ENCODE results near the gene NUTM2G. TPM values are rescaled to one million over a fixed set of nuclear protein-coding genes. Genes with fewer than 3 reads are reported as not detected.
"Not testable (repeated sequence)": the region's sequence is repeated elsewhere in the genome, so short reads cannot be mapped to it uniquely, and the experiment has no call there.

NUTM2G gene
- polyA plus RNA-seq, 3 donors from 2014 or later, result 0.10 TPM; not detected in 2

DNA sequence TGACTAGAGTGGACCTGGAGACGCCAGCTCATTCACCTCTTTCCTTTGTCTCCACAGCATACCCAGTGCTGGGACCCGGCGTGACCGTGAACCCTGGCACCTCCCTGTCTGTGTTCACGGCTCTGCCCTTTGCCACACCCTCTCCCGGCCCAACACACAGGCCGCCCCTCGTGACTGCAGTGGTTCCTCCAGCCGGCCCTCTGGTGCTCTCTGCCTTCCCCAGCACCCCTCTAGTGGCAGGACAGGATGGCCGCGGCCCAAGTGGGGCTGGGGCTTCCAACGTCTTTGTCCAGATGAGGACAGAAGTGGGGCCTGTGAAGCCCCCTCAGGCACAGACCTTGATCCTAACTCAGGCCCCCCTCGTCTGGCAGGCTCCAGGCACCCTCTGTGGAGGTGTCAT, 3.0 kb downstream of the NUTM2G start:
- not testable (repeated sequence) for DNase-seq; H3K27ac Mint-ChIP-seq; H3K36me3 Mint-ChIP-seq; H3K9me3 Mint-ChIP-seq; H3K4me1 Mint-ChIP-seq; H3K4me3 Mint-ChIP-seq; H3K27me3 Mint-ChIP-seq (ENCODE audit: low read depth in 3 of 3)

DNA sequence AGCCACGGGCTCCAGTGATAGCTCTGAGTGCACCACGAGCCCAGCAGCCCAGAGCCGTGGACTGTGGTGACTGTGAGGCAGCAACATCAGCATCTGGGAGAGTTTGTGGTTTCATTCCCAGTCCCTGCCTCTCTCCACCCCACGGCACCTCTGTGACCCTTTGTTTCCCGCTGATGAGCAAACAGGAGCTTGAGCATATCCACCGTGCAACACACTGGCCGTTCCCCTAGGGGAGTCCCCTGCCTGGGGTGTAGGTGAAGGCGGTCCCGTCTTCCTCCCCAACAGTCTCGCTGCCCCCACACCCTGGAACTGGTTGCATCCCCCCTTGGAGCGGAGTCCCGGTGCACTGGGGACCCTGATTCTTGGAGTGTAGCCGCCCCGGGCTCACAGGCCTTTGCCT, 5.5 kb downstream of the NUTM2G start:
- not testable (repeated sequence) for DNase-seq; H3K9me3 Mint-ChIP-seq; H3K27ac Mint-ChIP-seq; H3K4me1 Mint-ChIP-seq; H3K4me3 Mint-ChIP-seq; H3K27me3 Mint-ChIP-seq (ENCODE audit: low read depth in 3 of 3); H3K36me3 Mint-ChIP-seq

DNA sequence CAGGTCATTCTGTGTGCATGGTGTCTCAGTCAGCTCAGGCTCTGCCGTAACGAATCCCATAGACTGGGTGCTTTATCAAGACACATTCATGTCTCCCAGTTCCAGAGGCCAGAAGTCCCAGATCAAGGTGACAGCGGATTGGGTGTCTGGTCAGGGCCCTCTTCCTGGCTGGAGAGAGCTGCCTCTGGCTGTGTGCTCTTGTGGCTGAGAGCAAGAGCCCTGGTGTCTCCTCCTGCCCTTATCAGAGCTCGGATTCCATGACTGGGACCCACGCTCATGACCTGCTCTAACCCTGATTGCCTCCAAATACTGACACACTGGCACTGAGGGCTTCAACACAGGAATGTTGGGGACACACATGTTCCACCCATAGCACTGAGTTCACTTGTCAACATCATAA, 6.1 kb downstream of the NUTM2G start:
- not testable (repeated sequence) for H3K36me3 Mint-ChIP-seq; DNase-seq; H3K4me1 Mint-ChIP-seq; H3K27me3 Mint-ChIP-seq (ENCODE audit: low read depth in 3 of 3); H3K9me3 Mint-ChIP-seq; H3K4me3 Mint-ChIP-seq; H3K27ac Mint-ChIP-seq

DNA sequence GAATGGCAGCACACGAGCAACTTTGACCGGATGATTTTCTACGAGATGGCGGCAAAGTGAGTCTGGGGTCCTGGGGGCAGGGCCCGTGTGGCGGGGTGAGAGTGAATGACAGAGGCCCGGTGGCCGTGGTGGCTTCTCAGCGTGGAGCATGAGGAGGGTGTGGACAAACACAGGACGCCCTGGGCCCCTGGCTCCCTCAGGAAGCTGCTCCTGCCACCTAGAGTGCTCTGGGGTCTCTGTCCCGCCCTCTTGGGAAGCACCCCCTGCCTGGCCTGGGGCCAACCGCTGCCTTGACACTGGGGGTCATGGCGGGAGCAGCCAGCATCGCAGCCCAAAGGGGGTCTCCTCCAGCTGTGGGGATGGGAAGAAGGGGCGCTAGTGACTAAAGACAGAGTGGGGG, 6.8 kb downstream of the NUTM2G start:
- not testable (repeated sequence) for H3K27ac Mint-ChIP-seq; H3K36me3 Mint-ChIP-seq; H3K9me3 Mint-ChIP-seq; H3K4me1 Mint-ChIP-seq; H3K4me3 Mint-ChIP-seq; DNase-seq; H3K27me3 Mint-ChIP-seq (ENCODE audit: low read depth in 3 of 3)

DNA sequence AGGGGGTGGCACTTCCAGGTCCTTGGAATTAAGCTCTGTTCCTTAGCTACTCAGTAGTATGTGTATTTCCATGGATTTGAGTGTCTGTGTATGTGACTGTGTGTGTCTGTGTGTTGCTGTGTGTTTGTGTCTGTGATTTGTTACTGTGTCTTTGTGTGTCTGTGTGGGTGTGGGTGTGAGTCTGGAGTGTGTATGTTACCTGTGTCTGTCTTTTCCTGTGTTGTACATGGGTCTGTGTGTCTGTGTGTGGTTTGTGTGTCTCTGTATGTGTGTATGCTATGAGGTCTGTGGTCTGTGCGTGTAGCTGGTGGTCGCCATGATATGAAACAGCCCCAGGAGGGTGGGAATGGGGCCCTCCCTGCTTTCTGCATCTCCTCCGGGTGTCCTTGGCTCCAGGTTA, 8.8 kb downstream of the NUTM2G start:
- H3K4me1 Mint-ChIP-seq; H3K27ac Mint-ChIP-seq; DNase-seq; H3K36me3 Mint-ChIP-seq; H3K9me3 Mint-ChIP-seq; H3K4me3 Mint-ChIP-seq; H3K27me3 Mint-ChIP-seq (ENCODE audit: low read depth in 3 of 3): not testable (repeated sequence)

DNA sequence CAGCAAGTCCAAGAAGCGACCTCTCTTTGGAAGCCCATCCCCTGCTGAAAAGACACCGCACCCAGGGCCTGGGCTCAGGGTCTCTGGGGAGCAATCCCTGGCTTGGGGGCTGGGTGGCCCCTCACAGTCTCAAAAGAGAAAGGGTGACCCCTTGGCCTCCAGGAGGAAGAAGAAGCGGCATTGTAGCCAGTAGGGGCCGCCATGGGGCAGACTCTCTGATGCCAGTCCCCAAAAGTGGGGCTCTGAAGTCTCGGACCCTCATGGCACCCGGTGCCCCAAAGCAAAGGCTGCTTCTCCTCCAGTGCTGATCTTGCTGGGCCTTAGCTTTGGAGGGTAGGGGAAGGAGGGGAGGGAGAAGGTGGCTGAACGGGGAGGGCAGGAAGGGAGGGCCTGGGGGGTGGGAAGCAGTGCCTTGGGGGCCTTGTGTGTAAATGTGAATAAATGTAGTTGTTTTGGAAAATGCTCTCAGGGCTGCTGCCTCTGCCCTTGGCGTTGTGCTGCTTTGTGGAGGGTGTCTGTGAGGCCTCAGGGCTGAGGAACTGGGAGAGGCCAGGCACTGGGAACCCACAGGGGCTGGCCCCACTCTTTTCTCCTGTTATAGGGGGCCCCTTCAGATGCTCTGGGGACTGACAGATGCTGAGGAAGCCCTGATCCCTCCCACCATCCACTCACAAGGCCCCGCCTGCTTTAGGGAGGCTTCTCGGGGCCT, 10.5 kb downstream of the NUTM2G start:
- not testable (repeated sequence) for DNase-seq; H3K36me3 Mint-ChIP-seq; H3K27me3 Mint-ChIP-seq (ENCODE audit: low read depth in 3 of 3); H3K9me3 Mint-ChIP-seq; H3K4me3 Mint-ChIP-seq; H3K27ac Mint-ChIP-seq; H3K4me1 Mint-ChIP-seq

DNA sequence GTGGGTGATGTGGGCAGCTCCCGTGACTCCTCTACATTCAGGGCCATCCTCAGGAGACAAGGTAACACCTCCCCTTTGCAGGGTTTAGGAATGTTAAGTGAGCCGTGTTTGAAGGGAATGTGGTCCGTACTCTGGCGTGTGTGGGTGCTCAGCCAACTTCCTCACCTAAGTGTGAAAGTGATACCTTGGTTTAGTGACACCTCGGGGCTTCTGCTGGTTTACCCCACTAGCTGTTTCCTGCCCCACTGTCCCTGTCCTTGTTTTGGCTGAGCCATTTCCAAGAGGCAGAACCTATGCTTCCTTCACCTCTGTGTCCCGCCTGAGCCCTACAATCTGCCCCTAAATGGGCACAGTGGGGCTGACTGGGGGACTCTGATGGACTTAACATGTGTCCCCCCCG, 12.3 kb downstream of the NUTM2G start:
- not testable (repeated sequence) for H3K27ac Mint-ChIP-seq; H3K36me3 Mint-ChIP-seq; H3K9me3 Mint-ChIP-seq; H3K27me3 Mint-ChIP-seq (ENCODE audit: low read depth in 3 of 3); H3K4me1 Mint-ChIP-seq; H3K4me3 Mint-ChIP-seq; DNase-seq

DNA sequence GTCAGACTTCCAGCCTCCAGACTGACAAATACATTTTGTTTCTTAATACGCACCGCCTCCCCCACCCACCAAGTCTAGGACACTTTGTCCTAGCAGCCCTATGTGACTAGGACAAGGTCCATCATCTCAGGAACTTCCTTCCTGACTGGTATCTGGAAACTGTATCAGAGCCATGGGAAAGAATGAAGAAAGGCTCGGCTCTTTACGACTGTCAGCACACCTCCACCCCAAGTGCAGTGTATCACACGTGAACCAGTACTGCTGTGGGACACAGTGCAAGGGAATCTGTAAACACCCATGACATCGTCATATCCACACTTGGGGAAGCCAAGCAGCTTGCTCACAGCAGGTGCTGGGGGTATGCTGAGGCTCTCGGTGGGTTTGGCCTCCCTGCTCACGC, 13.0 kb downstream of the NUTM2G start:
- not testable (repeated sequence) for H3K36me3 Mint-ChIP-seq; DNase-seq; H3K27me3 Mint-ChIP-seq (ENCODE audit: low read depth in 3 of 3); H3K27ac Mint-ChIP-seq; H3K4me1 Mint-ChIP-seq; H3K4me3 Mint-ChIP-seq; H3K9me3 Mint-ChIP-seq

DNA sequence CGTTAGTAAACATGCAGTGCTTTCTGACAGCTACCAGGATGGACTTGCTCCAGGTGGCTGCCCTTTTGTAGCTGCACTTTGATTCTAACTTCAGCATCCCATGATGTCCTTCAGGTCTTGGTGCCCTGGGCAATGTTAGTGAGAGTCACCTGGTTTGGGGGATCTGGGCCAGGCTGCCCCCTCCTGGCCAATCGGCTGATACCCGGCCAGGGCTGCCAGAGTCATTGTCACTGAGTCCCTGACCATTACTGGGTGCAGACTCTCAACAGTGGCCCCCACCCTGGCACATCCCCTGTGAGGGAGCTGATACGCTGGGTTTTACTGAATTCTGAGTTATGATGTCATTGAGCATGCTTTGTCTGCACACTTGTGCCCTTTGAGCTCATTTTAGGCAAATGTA, 13.5 kb downstream of the NUTM2G start:
- not testable (repeated sequence) for H3K9me3 Mint-ChIP-seq; H3K4me1 Mint-ChIP-seq; H3K27me3 Mint-ChIP-seq (ENCODE audit: low read depth in 3 of 3); H3K27ac Mint-ChIP-seq; DNase-seq; H3K36me3 Mint-ChIP-seq; H3K4me3 Mint-ChIP-seq

DNA sequence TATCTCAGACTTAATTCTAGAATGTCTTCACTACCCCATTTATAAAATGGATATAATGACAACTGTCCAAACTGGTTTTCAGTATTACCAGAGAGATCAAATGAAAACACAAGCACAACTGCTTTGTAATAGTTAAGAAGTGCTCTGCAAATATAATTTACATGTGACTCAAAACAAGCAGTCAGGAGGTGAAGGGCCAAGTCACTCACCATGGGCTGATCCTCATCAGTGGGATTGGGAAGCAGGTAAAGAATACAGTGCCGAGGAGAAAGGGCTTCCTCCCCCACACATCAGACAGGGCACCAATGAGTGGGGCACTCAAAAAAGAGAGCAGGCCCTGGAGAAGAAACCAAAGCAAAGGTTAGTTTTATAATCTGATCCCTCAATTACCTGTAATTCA, 20.7 kb downstream of the NUTM2G start:
- not testable (repeated sequence) for H3K27ac Mint-ChIP-seq; H3K4me1 Mint-ChIP-seq; H3K36me3 Mint-ChIP-seq; DNase-seq; H3K4me3 Mint-ChIP-seq; H3K27me3 Mint-ChIP-seq (ENCODE audit: low read depth in 3 of 3); H3K9me3 Mint-ChIP-seq

DNA sequence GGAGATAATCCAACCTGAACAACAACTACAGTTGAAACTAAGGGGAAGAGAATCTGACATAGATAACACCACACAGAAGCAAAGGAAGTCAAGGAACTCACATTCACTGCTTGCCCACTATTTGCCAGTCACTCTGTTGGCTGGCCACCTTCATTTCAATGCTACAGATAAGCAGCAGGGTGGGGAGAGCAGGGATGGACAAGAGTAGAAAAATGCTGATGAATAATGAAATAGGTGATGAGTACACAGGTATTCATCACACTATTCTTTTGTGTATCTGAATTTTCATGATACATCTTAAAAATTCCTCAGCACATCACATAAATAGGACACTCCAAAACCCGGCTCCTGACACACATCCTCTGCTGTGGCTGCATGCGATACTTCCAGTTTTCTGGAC, 21.9 kb downstream of the NUTM2G start:
- not testable (repeated sequence) for H3K27ac Mint-ChIP-seq; H3K36me3 Mint-ChIP-seq; H3K4me1 Mint-ChIP-seq; H3K27me3 Mint-ChIP-seq (ENCODE audit: low read depth in 3 of 3); DNase-seq; H3K9me3 Mint-ChIP-seq; H3K4me3 Mint-ChIP-seq

DNA sequence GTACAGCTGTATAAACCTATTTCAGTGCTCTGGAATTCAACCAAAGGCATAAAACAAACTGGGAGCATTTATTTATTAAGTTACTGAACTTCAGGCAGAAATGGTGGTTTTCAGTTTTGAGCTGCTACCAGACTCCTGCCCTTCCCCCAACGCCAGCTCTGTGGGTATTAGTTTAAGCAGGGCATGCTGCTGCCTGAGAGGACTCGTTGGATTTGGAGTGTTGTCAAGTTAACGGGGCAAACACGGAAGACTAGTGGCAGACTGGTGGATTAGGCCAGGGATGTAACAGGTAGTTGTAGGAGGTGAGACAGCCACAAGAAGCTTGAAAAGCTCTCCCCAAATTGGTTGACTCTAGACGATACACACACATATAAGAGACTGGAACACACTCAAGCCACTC, 38.9 kb downstream of the NUTM2G start:
- not testable (repeated sequence) for H3K27ac Mint-ChIP-seq; H3K4me3 Mint-ChIP-seq; H3K36me3 Mint-ChIP-seq; H3K27me3 Mint-ChIP-seq (ENCODE audit: low read depth in 3 of 3); DNase-seq; H3K9me3 Mint-ChIP-seq
- peaks cover 8 to 10% of the 10 kb centered on the region in 2 donors for H3K4me1 Mint-ChIP-seq

DNA sequence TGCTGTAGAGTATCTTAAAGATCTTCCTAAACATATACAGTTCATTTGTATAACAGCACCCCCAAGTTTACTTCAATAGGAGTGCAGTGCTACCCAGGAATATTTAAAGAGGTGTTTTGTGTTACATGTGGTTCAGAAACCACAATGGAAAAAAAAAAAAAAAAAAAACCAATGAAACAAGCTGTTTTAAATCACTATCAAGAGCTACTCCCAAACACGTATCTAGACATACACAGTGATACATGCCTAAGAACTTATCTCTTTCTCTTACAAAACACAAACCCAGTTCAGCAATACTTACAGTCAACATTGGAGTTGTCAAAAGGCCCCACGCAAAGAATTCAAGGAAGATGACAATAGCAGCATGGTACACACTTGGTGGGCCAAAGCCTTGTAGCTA, 43.9 kb downstream of the NUTM2G start:
- Mint-ChIP-seq H3K4me3 (peak overlapping the region in 2 of 5 donors; percentile 4 to 23), H3K27ac (peak overlapping the region in 5 of 6 donors; percentile 3 to 87 (median 38)), H3K4me1 (peaks cover 32 to 40% of the 10 kb centered on the region in 2 donors)
- not testable (repeated sequence) for H3K27me3 Mint-ChIP-seq (ENCODE audit: low read depth in 3 of 3); H3K36me3 Mint-ChIP-seq; H3K9me3 Mint-ChIP-seq; DNase-seq

DNA sequence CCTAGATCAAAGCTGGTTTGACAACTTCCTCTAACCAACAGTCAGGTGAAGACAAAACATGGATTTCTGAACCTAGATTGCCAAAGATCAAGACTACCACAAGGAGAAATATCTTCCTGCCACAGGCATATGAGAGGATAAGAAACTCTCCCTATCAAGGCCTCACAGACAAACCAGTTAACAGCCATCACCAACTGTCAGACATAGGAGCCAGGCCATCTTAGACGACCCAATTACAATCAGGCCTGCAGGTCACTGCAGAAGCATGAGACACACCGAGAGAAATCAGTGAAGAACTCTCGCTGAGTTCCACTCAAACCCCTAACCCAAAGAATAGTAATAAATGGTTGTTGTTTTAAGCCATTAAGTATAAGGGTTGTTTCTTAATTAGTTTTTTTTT, 45.4 kb downstream of the NUTM2G start:
- H3K36me3 Mint-ChIP-seq; DNase-seq; H3K27me3 Mint-ChIP-seq (ENCODE audit: low read depth in 3 of 3); H3K27ac Mint-ChIP-seq; H3K9me3 Mint-ChIP-seq; H3K4me3 Mint-ChIP-seq: not testable (repeated sequence)
- H3K4me1 Mint-ChIP-seq, result peaks cover 37 to 49% of the 10 kb centered on the region in 2 donors

DNA sequence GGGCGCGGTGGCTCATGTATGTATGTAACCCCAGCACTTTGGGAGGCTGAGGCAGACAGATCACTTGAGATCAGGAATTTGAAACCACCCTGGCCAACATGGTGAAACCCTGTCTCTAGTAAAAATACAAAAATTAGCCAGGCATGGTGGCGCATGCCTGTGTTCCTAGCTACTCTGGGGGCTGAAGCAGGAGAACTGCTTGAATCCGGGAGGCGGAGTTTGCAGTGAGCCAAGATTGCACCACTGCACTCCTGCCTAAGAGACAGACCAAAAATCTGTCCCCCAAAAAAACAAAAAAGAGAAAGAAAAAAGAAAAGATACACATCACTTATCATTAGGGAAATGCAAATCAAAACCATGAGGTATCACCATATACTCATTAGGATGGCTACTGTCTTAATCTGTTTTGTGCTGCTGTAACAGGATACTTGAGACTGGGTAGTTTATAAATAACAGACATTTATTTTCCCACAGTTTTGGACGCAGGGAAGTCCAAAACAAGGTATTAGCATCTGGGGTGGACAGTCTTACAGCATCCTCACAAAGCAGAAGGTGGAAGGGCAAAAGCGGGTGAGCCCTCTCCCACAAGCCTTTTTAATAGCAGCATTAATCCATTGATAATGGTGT, 55.0 kb downstream of the NUTM2G start:
- H3K9me3 Mint-ChIP-seq; H3K36me3 Mint-ChIP-seq; DNase-seq; H3K27ac Mint-ChIP-seq; H3K27me3 Mint-ChIP-seq (ENCODE audit: low read depth in 3 of 3); H3K4me3 Mint-ChIP-seq: not testable (repeated sequence)
- peaks cover 11 to 29% of the 10 kb centered on the region in 2 donors for H3K4me1 Mint-ChIP-seq

Measured in immature natural killer cell (primary cell).